Measurements from ENCODE around the gene EXOC3L1.

EXOC3L1 gene

GRCh38 chr16:67146523-67147357, 43.2 kb downstream of the EXOC3L1 start:
- DNase-seq (ENCODE audit: low spot score): no peak

GRCh38 chr16:67145746-67146145, 44.2 kb downstream of the EXOC3L1 start:
- no peak for DNase-seq (ENCODE audit: low spot score)

DNA sequence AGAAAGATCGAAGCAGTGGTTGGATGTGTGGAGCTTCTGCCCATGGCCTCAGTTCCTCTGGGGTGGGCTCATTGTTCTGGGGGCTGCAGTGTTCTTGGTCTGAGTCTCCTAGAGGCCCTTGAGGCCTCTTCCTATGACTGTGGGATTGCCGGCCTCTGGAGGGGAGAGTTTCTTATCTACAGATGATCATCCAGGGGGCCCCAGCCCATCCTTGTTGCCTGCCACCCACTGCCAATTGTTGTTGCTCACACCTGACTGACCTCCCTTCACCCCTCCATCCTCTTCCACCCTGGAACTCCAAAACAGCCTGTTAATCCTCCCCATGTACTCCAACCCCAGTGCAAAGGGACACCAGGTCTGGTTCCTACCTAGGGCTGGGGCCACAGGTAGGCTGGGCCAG, 45.0 kb downstream of the EXOC3L1 start:
- DNase-seq (ENCODE audit: low spot score): no peak

GRCh38 chr16:67142342-67142741, 47.6 kb downstream of the EXOC3L1 start:
- DNase-seq (ENCODE audit: low spot score): no peak

- no peak for DNase-seq (ENCODE audit: low spot score)
These were observed 48.5 kb downstream of the EXOC3L1 start for GRCh38 chr16:67141391-67141790.

- DNase-seq (ENCODE audit: low spot score): no peak
These were observed 52.3 kb downstream of the EXOC3L1 start for GRCh38 chr16:67137605-67138004.
